A549 treated with Mapracorat at 1 μM for 4 hours (cell line): ENCODE data around the gene NRDC. TPM values are rescaled to one million over a fixed set of nuclear protein-coding genes. Genes with fewer than 3 reads are reported as not detected.

ENCODE experiments used
- total RNA-seq: library from RNA; stranded (reverse); fragments of 200-300 nt; extraction: Qiagen RNA extraction; gene quantifications from 5 replicates; pipeline ENCODE4 v1.2.3, GENCODE V29; 2022

The NRDC gene, protein sequence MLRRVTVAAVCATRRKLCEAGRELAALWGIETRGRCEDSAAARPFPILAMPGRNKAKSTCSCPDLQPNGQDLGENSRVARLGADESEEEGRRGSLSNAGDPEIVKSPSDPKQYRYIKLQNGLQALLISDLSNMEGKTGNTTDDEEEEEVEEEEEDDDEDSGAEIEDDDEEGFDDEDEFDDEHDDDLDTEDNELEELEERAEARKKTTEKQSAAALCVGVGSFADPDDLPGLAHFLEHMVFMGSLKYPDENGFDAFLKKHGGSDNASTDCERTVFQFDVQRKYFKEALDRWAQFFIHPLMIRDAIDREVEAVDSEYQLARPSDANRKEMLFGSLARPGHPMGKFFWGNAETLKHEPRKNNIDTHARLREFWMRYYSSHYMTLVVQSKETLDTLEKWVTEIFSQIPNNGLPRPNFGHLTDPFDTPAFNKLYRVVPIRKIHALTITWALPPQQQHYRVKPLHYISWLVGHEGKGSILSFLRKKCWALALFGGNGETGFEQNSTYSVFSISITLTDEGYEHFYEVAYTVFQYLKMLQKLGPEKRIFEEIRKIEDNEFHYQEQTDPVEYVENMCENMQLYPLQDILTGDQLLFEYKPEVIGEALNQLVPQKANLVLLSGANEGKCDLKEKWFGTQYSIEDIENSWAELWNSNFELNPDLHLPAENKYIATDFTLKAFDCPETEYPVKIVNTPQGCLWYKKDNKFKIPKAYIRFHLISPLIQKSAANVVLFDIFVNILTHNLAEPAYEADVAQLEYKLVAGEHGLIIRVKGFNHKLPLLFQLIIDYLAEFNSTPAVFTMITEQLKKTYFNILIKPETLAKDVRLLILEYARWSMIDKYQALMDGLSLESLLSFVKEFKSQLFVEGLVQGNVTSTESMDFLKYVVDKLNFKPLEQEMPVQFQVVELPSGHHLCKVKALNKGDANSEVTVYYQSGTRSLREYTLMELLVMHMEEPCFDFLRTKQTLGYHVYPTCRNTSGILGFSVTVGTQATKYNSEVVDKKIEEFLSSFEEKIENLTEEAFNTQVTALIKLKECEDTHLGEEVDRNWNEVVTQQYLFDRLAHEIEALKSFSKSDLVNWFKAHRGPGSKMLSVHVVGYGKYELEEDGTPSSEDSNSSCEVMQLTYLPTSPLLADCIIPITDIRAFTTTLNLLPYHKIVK
- total RNA-seq, result 73.4 to 78.4 TPM (median 75.1 TPM) in 5 replicates

DNA sequence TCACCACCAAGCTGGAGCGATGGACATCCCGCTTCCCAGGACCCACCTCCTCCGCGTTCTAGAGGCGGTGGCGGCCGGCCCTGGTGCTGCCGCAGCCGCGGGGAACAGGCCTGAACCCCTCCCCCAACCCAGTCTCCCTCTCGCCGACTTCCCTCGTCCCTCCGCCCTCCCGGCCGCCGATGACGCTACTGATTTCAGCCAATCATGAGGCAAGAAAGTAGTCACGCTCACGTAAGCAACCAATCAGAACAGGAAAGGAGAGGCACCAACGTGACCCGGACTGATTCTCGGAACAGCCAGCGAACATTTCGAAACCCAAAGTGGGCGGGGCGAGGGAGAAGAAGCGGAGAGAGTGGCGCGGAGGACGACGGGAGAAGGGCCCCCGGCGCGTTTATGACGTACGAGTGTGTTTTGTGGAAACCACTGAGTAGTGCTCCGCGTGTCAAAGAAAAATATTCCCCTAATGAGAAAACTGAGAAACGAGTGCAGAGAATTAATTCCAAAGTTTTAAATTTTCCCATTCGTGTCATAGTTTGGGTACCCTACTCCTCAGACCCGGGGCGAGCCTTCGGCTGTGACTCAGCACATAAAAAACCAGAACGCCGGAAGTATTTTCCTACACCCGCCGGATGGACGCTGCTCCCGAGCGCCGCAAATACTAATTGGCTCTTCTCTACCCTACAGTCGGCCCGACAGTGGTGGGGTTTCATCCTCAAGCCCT lies at the start of gene NRDC:
NRDC (minus strand) TSS at position 112 of the 721 bp plus-strand sequence. CDS start 112 bp downstream, outside the sequence.

Other genes starting within 250 kb of the NRDC start
- 5.3 to 9.0 TPM (median 6.0 TPM) in 5 replicates for gene RAB3B, start 112.0 kb upstream of the NRDC start, total RNA-seq
- gene KTI12, start 155.1 kb upstream of the NRDC start, total RNA-seq, result 16.2 to 20.6 TPM (median 17.8 TPM) in 5 replicates
- 35.1 to 41.4 TPM (median 36.4 TPM) in 5 replicates for gene TXNDC12, start 176.5 kb upstream of the NRDC start, total RNA-seq
- gene BTF3L4, start 177.6 kb upstream of the NRDC start, total RNA-seq, result 29.0 to 40.2 TPM (median 30.3 TPM) in 5 replicates